IgD-negative memory B cell (primary cell): ENCODE results near the gene BCAT1. TPM values are rescaled to one million over a fixed set of nuclear protein-coding genes. Genes with fewer than 3 reads are reported as not detected.
A peak's percentile ranks its signal among the peaks of the same experiment; 100 is the strongest.
"Not testable (repeated sequence)": the region's sequence is repeated elsewhere in the genome, so short reads cannot be mapped to it uniquely, and the experiment has no call there.

Experiments used
- H3K27ac Mint-ChIP-seq, 3 donors: one replicate each; pipeline ENCODE4 v1.8.0; 2020 to 2022; ENCODE audit warnings: mild to moderate bottlenecking in 3 of 3, mixed read lengths in 3 of 3, moderate library complexity in 1 of 3
- H3K27me3 Mint-ChIP-seq: one replicate; pipeline ENCODE4 v1.8.0; 2021; ENCODE audit warnings: mixed read lengths
- H3K36me3 Mint-ChIP-seq: one replicate; pipeline ENCODE4 v1.8.0; 2020; ENCODE audit warnings: mild to moderate bottlenecking, mixed read lengths
- H3K4me1 Mint-ChIP-seq, 3 donors: one replicate each; pipeline ENCODE4 v1.8.0; 2020 to 2022; ENCODE audit warnings: mixed read lengths in 3 of 3, mild to moderate bottlenecking in 1 of 3
- H3K4me3 Mint-ChIP-seq, 4 donors: one replicate each; pipeline ENCODE4 v1.8.0; 2020 to 2022; ENCODE audit warnings: mild to moderate bottlenecking in 4 of 4, mixed read lengths in 4 of 4, moderate library complexity in 3 of 4
- H3K9me3 Mint-ChIP-seq, 3 donors: one replicate each; pipeline ENCODE4 v1.8.0; 2020 to 2021; ENCODE audit warnings: mixed read lengths in 3 of 3, mild to moderate bottlenecking in 1 of 3
- polyA plus RNA-seq: library from polyadenylated mRNA; unstranded; fragments of 300-500 nt; fragmentation: Illumina TruSeq; gene quantifications from one replicate; pipeline ENCODE4 v1.2.3, GENCODE V29; 2021

The BCAT1 gene
- polyA plus RNA-seq, 1 donor from 2014 or later, result 11.5 TPM

- Mint-ChIP-seq H3K27ac (no peak overlapping the region), H3K4me1 (peaks cover 0 to 9% (median 7%) of the 10 kb centered on the region in 3 donors), H3K36me3 (peaks cover 1% of the 10 kb centered on the region), H3K9me3 (no peaks in the 10 kb centered on the region), H3K4me3 (no peak overlapping the region), H3K27me3 (no peaks in the 10 kb centered on the region)
Observed at GRCh38 chr12:24884911-24885310, 64.0 kb downstream of the BCAT1 start.

DNA sequence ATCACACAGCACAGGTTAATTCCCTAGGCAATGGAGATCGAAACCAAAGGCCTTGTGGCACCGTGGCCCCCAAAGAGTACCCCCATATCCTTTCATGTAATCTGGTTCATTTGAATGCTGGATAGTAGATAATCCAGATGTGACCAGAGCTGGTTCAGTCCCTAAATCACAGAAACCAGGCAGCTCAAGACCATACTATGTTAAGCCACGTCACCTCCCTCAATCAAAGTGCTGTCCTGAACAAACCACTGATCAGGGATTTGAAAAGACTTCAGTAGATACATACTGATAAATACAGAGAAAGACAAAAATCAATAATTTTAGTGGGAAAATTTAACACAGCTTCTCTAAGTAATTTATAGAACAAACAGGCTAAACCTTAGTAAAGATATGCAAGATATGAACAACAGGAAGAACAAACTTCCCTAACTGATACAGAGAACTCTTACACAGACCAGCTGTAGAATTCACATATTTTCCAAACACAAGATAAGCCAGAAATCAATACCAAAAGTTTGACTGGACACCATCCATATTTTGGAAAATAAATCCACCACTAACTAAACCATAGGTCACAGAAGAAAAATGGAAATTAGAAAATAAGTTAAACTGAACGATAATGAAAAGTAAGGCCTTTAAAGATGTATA, 67.1 kb downstream of the BCAT1 start:
- H3K4me1 Mint-ChIP-seq, result no peaks in the 10 kb centered on the region
- no peak overlapping the region for H3K4me3 Mint-ChIP-seq
- H3K27me3 Mint-ChIP-seq, result no peaks in the 10 kb centered on the region
- no peaks in the 10 kb centered on the region for H3K9me3 Mint-ChIP-seq
- no peak overlapping the region for H3K27ac Mint-ChIP-seq
- peaks cover 1% of the 10 kb centered on the region for H3K36me3 Mint-ChIP-seq

- no peak overlapping the region for H3K27ac Mint-ChIP-seq
- no peak overlapping the region for H3K4me3 Mint-ChIP-seq
- H3K27me3 Mint-ChIP-seq, result no peaks in the 10 kb centered on the region
- H3K4me1 Mint-ChIP-seq, result no peaks in the 10 kb centered on the region
- peaks cover 1% of the 10 kb centered on the region for H3K36me3 Mint-ChIP-seq
- no peaks in the 10 kb centered on the region for H3K9me3 Mint-ChIP-seq
Observed at GRCh38 chr12:24881227-24881626, 67.7 kb downstream of the BCAT1 start.

DNA sequence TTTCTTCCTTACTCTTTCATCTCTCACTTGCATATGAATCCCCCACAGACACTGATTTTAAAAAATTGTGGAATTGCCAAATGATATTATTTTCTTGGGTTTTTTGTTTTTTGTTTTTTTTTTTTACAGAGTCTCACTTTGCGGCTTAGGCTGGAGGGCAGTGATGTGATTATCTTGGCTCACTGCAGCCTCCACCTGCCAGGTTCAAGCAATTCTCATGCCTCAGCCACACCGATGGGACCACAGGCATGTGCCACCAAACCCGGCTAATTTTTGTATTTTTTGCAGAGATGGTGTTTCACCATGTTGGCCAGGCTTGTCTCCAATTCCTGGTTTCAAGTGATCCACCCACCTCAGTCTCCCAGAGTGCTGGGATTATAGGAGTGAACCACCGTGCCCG, 68.2 kb downstream of the BCAT1 start:
- Mint-ChIP-seq H3K36me3 (peaks cover 1% of the 10 kb centered on the region), H3K27me3 (no peaks in the 10 kb centered on the region), H3K4me1 (no peaks in the 10 kb centered on the region), H3K27ac (no peak overlapping the region), H3K9me3 (no peaks in the 10 kb centered on the region), H3K4me3 (no peak overlapping the region)

DNA sequence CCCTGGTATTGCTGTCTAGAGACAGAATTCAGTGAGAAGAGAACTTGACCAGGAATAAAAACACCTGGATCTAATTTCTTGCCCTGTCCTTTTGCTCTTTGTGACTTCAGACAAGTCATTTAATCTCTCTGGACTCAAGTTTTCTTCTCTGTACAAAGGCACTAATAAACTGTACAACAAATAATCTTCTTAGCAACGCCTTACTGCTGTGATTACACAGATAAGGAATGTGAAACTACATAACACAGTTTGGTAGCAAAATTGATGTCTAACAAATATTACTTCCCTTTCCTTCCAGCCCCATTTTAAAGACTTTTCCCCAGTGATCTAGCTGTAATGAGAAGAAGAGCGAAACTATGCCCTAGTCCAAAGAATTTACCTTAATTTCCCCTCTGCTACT, 69.3 kb downstream of the BCAT1 start:
- Mint-ChIP-seq H3K4me3 (no peak overlapping the region), H3K36me3 (peaks cover 1% of the 10 kb centered on the region), H3K4me1 (no peaks in the 10 kb centered on the region), H3K9me3 (peaks cover 0 to 2% (median 0%) of the 10 kb centered on the region in 3 donors), H3K27ac (no peak overlapping the region), H3K27me3 (no peaks in the 10 kb centered on the region)

DNA sequence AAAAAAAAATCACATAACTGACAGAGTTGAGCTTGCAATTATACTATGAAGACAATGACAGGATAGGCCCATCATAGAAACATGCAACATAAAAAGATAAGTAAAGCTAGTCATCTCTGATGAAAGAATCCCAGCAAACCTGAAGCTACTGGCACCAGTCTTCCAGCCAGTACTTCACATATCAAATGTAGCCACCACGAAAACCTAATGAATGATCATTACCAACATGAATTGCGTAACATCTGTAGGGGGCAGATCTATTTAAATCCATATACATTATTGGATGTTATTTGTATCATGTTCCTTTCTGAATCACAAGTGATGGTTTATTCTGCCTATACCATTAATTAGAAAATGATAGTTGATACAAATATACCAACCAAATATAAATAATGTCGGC, 73.9 kb downstream of the BCAT1 start:
- no peak overlapping the region for H3K4me3 Mint-ChIP-seq
- no peak overlapping the region for H3K27ac Mint-ChIP-seq
- H3K9me3 Mint-ChIP-seq, result peaks cover 0 to 2% (median 0%) of the 10 kb centered on the region in 3 donors
- H3K27me3 Mint-ChIP-seq, result no peaks in the 10 kb centered on the region
- H3K4me1 Mint-ChIP-seq, result no peaks in the 10 kb centered on the region
- H3K36me3 Mint-ChIP-seq, result no peaks in the 10 kb centered on the region

DNA sequence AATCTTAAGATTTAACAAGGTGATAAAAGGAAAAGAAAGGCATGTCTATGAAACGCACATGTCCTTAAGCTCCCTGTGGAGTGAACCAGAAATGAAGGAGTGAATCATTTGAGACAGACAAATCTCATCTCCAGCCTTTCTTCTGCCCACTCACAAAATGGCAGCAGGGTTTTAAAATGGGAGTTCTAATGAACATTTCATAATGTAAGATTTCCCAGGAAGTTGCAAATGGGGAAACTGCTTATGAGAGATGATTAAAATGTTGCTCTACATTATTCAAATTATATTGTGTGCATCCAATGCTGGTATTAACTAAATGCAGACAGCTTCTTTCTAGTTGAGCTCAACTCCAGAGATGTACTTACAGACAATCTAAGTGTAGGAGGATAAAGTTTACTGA, 76.7 kb downstream of the BCAT1 start:
- H3K27me3 Mint-ChIP-seq, result no peaks in the 10 kb centered on the region
- peaks cover 0 to 2% (median 0%) of the 10 kb centered on the region in 3 donors for H3K9me3 Mint-ChIP-seq
- no peak overlapping the region for H3K4me3 Mint-ChIP-seq
- H3K27ac Mint-ChIP-seq, result no peak overlapping the region
- H3K4me1 Mint-ChIP-seq, result peaks cover 0 to 2% (median 0%) of the 10 kb centered on the region in 3 donors
- H3K36me3 Mint-ChIP-seq, result peaks cover 2% of the 10 kb centered on the region

- H3K27me3 Mint-ChIP-seq, H3K27ac Mint-ChIP-seq, H3K4me1 Mint-ChIP-seq, H3K36me3 Mint-ChIP-seq, H3K4me3 Mint-ChIP-seq, H3K9me3 Mint-ChIP-seq: not testable (repeated sequence)
Observed at GRCh38 chr12:24866139-24866538, 82.8 kb downstream of the BCAT1 start.

DNA sequence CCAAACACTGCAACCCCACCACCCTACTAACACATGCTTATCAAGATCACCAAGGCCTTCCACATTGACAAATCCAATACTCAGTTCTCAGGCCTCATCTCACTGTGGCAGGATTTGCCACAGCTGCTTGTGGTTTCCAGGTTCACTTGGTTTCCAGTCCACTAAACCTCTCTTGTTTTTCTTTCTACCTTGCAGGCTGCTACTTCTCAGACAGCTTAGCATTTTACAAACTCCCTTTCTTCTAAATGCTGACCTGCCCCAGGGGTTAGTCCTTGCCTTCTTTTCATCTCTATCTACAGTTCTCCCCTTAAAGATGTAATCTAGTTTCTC, 84.1 kb downstream of the BCAT1 start:
- Mint-ChIP-seq H3K36me3 (peaks cover 2% of the 10 kb centered on the region), H3K4me1 (peaks cover 0 to 5% (median 3%) of the 10 kb centered on the region in 3 donors), H3K27me3 (no peaks in the 10 kb centered on the region), H3K4me3 (no peak overlapping the region), H3K27ac (no peak overlapping the region), H3K9me3 (peaks cover 0 to under 1% (median 0%) of the 10 kb centered on the region in 3 donors)

GRCh38 chr12:24861766-24862540, 86.9 kb downstream of the BCAT1 start:
- peaks cover 0 to 7% (median 0%) of the 10 kb centered on the region in 3 donors for H3K9me3 Mint-ChIP-seq
- H3K4me1 Mint-ChIP-seq, result peaks cover 0 to 7% (median 2%) of the 10 kb centered on the region in 3 donors
- H3K27ac Mint-ChIP-seq, result no peak overlapping the region
- no peaks in the 10 kb centered on the region for H3K27me3 Mint-ChIP-seq
- H3K4me3 Mint-ChIP-seq, result peak overlapping the region in 1 of 4 donors; percentile 1
- H3K36me3 Mint-ChIP-seq, result no peaks in the 10 kb centered on the region

DNA sequence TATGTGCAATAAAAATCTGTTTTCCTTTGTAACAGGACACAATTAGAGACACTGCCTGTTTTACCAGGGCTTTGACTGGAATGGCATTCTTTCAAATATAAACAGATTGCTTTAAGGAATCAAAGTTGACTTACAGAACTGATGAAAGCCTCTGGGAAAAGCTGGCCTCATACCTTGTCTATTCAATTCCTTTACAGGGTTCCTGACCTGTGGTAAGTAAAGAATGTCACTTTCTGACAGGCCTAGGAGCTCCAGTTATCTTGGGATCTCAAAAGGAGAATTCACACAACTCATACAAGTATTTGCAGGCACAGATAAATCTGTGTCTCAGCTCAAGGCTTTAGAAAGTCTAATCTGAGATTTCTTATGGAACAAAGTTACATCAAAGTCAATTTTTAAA, 88.4 kb downstream of the BCAT1 start:
- H3K4me3 Mint-ChIP-seq, result no peak overlapping the region
- H3K27ac Mint-ChIP-seq, result no peak overlapping the region
- H3K36me3 Mint-ChIP-seq, result peaks cover 3% of the 10 kb centered on the region
- H3K9me3 Mint-ChIP-seq, result peaks cover 0 to 7% (median 0%) of the 10 kb centered on the region in 3 donors
- H3K4me1 Mint-ChIP-seq, result peaks cover 0 to 9% (median 1%) of the 10 kb centered on the region in 3 donors
- no peaks in the 10 kb centered on the region for H3K27me3 Mint-ChIP-seq

GRCh38 chr12:24856541-24856940, 92.4 kb downstream of the BCAT1 start:
- Mint-ChIP-seq H3K4me1 (peaks cover 0 to 3% (median 1%) of the 10 kb centered on the region in 3 donors), H3K36me3 (peaks cover 3% of the 10 kb centered on the region), H3K27me3 (no peaks in the 10 kb centered on the region), H3K9me3 (peaks cover 0 to 7% (median 0%) of the 10 kb centered on the region in 3 donors), H3K4me3 (no peak overlapping the region), H3K27ac (no peak overlapping the region)

DNA sequence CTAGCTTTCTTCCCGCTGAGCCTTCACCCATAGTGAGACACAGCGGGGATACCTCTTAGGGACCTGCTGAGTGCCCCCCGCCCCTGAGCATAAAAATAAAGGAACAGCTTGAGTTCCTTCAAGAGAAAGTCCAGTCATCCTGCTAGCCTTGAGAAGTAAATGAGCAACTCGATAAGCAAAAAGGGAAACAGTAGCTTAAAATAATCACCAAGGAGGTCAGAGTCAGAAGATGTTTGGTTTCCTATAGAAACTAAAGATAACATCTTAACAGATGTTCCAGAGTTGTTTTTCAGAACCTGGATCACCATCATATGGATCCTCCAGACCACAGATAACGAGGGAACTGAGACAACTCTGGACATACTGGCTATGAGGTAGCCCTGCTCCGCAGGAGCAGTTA, 94.0 kb downstream of the BCAT1 start:
- no peak overlapping the region for H3K4me3 Mint-ChIP-seq
- H3K27me3 Mint-ChIP-seq, result no peaks in the 10 kb centered on the region
- H3K36me3 Mint-ChIP-seq, result peaks cover 3% of the 10 kb centered on the region
- H3K4me1 Mint-ChIP-seq, result peaks cover 0 to 3% (median 1%) of the 10 kb centered on the region in 3 donors
- H3K9me3 Mint-ChIP-seq, result peaks cover 0 to 7% (median 0%) of the 10 kb centered on the region in 3 donors
- no peak overlapping the region for H3K27ac Mint-ChIP-seq

- Mint-ChIP-seq H3K4me1 (peaks cover 0 to 3% (median 1%) of the 10 kb centered on the region in 3 donors), H3K9me3 (peaks cover 0 to 4% (median 0%) of the 10 kb centered on the region in 3 donors), H3K36me3 (peaks cover 3% of the 10 kb centered on the region), H3K27me3 (no peaks in the 10 kb centered on the region), H3K27ac (no peak overlapping the region), H3K4me3 (no peak overlapping the region)
Observed at GRCh38 chr12:24854017-24854416, 94.9 kb downstream of the BCAT1 start.

GRCh38 chr12:24853588-24853987, 95.3 kb downstream of the BCAT1 start:
- Mint-ChIP-seq H3K4me3 (no peak overlapping the region), H3K27me3 (no peaks in the 10 kb centered on the region), H3K4me1 (peaks cover 0 to 3% (median 1%) of the 10 kb centered on the region in 3 donors), H3K9me3 (peaks cover 0 to 2% (median 0%) of the 10 kb centered on the region in 3 donors), H3K27ac (no peak overlapping the region), H3K36me3 (peaks cover 3% of the 10 kb centered on the region)

GRCh38 chr12:24853094-24853493, 95.8 kb downstream of the BCAT1 start:
- Mint-ChIP-seq H3K27ac (no peak overlapping the region), H3K4me3 (no peak overlapping the region), H3K4me1 (peaks cover 0 to 3% (median 1%) of the 10 kb centered on the region in 3 donors), H3K36me3 (peaks cover 3% of the 10 kb centered on the region), H3K9me3 (no peaks in the 10 kb centered on the region), H3K27me3 (no peaks in the 10 kb centered on the region)
